ENCODE measurements around the gene ZNF790. TPM values are rescaled to one million over a fixed set of nuclear protein-coding genes. Genes with fewer than 3 reads are reported as not detected.
A peak's percentile ranks its signal among the peaks of the same experiment; 100 is the strongest.

The ZNF790 gene
- total RNA-seq, 4 donors from 2014 or later = 4.0 to 8.4 (median 4.4) TPM

DNA sequence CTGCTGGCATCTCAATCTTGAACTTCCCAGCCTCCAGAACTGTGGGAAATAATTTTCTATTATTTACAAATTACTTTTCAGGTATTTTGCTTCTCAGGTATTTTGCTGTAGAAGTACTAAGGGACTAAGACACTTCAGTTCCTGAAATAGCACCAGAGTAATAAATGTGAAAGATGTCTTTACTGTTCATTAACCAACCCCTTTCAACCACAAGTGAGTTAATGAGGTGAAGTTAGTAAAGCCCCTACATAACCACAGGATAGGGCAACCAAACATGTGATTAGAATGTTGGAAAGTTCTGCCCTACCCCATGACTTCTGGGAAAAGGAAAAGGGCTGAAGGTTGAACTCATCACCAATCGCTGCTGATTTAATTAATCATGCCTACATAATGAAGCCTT is 9.8 kb upstream of the ZNF790 start:
- DNase-seq (ENCODE audit: low spot score) (no peak), ATAC-seq (ENCODE audit: low FRiP score) (no peak)
- no peak for TF ChIP-seq CTCF (IDR thresholded peaks at IDR 0.05)

- no peak for TF ChIP-seq CTCF (IDR thresholded peaks at IDR 0.05)
- peak; percentile 30 for ATAC-seq (ENCODE audit: low FRiP score)
These were observed 667 bp upstream of the ZNF790 start for GRCh38 chr19:36838784-36839324.

DNA sequence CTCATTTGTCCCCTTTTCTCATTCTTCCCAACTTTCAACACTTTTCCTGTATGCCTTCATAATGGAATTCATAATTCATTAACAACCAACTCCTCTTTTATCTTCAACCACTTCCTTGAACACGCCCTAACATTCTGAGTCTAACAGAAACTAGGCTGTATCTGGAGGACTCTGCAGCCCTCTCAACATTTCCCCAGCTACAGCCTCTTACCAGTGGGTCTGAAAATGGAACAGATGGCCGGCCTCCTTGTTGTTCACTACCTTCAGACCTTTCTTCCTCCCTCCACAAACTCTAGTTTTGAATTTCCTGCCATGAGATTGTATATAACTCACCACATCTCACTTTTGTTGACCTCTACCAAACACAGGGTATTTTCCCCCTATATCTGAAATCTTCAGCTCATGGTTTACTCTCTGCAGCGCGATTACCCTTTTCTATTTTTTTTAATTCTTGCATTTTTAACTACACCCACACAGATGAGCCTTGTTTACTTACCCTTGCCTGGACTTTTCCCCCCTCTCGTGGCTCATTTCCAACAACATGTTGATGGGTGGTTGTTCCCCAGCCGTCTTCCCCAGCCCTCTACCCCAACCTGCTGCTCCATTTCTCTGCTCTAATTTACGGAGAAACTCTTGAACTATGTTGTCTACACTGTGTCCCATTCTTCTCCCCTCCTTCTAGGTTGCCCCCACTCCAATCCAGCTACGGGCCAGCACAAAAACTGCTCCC is 846 bp downstream of the ZNF790 start:
- no peak for ATAC-seq (ENCODE audit: low FRiP score)
- no peak for TF ChIP-seq CTCF (IDR thresholded peaks at IDR 0.05)

More at GRCh38 chr19:36838784-36839324, 667 bp upstream of the ZNF790 start:
- no peak for DNase-seq (ENCODE audit: low spot score)

GRCh38 chr19:36833430-36833829 is 4.8 kb downstream of the ZNF790 start:
- DNase-seq (ENCODE audit: low spot score) = no peak
- no peak for ATAC-seq (ENCODE audit: low FRiP score)
- TF ChIP-seq CTCF (IDR thresholded peaks at IDR 0.05) = no peak

More for the DNA sequence above, 846 bp downstream of the ZNF790 start:
- DNase-seq (ENCODE audit: low spot score) = no peak

GRCh38 chr19:36821758-36822157 is 16.4 kb downstream of the ZNF790 start:
- DNase-seq (ENCODE audit: low spot score) (no peak), ATAC-seq (ENCODE audit: low FRiP score) (no peak)
- no peak for TF ChIP-seq CTCF (IDR thresholded peaks at IDR 0.05)

GRCh38 chr19:36819130-36819630 is 19.0 kb downstream of the ZNF790 start:
- no peak for TF ChIP-seq CTCF (IDR thresholded peaks at IDR 0.05)
- ATAC-seq (ENCODE audit: low FRiP score) = no peak

DNA sequence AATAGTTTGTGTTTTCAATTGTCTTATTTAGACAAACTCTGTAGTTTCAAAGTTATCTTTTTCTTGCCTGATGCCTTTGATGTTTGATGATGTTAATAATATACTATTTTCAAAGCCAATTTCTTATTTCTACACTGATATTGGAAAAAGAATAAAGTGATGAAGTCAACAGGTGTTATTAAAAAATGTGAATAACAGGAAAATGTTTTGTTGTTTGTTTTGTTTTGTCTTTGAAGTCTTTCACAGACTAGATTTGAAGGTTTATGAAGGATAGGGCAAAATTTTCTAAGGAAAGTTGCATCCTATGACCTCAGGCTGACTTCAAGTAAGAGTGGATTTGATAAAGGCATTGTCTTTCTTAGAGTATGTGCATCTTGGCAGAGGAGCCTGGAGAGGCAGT is 31.2 kb downstream of the ZNF790 start:
- DNase-seq (ENCODE audit: low spot score) (no peak), ATAC-seq (ENCODE audit: low FRiP score) (no peak)

More at GRCh38 chr19:36819130-36819630, 19.0 kb downstream of the ZNF790 start:
- DNase-seq (ENCODE audit: low spot score) = no peak

More for the DNA sequence above, 31.2 kb downstream of the ZNF790 start:
- TF ChIP-seq CTCF (IDR thresholded peaks at IDR 0.05) = no peak

Data from omental fat pad (tissue), 4 donors.